Spleen (tissue), 11 donors: ENCODE data around the gene RACGAP1. TPM values are rescaled to one million over a fixed set of nuclear protein-coding genes. Genes with fewer than 3 reads are reported as not detected.

Source experiments
- DNase-seq: peaks from one replicate; pipeline ENCODE4 v3.0.0-alpha.2; 2020
- H3K27ac ChIP-seq, 8 donors: fragments of 200-600 bp; sonication (generic) in 7 of 8; 1 replicate in 4 of 8; 2 replicates in 4 of 8; pipeline versions ENCODE4 v1.5.0 to v1.8.0; 2016 to 2021; ENCODE audit warnings: inconsistent platforms in 4 of 8, mild to moderate bottlenecking in 4 of 8, moderate library complexity in 1 of 8
- H3K27me3 ChIP-seq, 7 donors: fragments of 200-600 bp; sonication (generic) in 6 of 7; replicated peaks in 1 of 7; 1 replicate in 4 of 7; 2 replicates in 3 of 7; pipeline versions ENCODE4 v1.5.0 to v1.8.0; 2016 to 2021; ENCODE audit warnings: inconsistent platforms in 3 of 7, mild to moderate bottlenecking in 1 of 7
- H3K36me3 ChIP-seq, 6 donors: fragments of 200-600 bp; sonication (generic) in 5 of 6; 1 replicate in 4 of 6; 2 replicates in 2 of 6; pipeline versions ENCODE4 v1.5.0 to v1.8.0; 2016 to 2021; ENCODE audit warnings: inconsistent platforms in 2 of 6
- H3K4me1 ChIP-seq, 6 donors: fragments of 200-600 bp; sonication (generic) in 5 of 6; 1 replicate in 3 of 6; 2 replicates in 3 of 6; pipeline versions ENCODE4 v1.5.0 to v1.8.0; 2016 to 2021; ENCODE audit warnings: inconsistent platforms in 3 of 6
- H3K4me3 ChIP-seq, 8 donors: fragments of 200-600 bp; sonication (generic) in 7 of 8; 1 replicate in 4 of 8; 2 replicates in 4 of 8; pipeline versions ENCODE4 v1.5.0 to v1.8.0; 2016 to 2021; ENCODE audit warnings: inconsistent platforms in 4 of 8, mild to moderate bottlenecking in 4 of 8, moderate library complexity in 2 of 8
- H3K9me3 ChIP-seq, 8 donors: fragments of 200-600 bp; sonication (generic) in 7 of 8; 1 replicate in 4 of 8; 2 replicates in 4 of 8; pipeline versions ENCODE4 v1.5.0 to v1.8.0; 2016 to 2021; ENCODE audit warnings: inconsistent platforms in 4 of 8
- CTCF ChIP-seq, 11 experiments: fragments of 200-600 bp in 7 of 11; fragments of 450-650 bp in 4 of 11; sonication (generic) in 4 of 11; IDR thresholded peaks in 8 of 11; conservative IDR thresholded peaks in 3 of 11; 1 replicate in 7 of 11; 2 replicates in 4 of 11; pipeline versions ENCODE4 v1.4.0 to v1.8.0; 2016 to 2021; ENCODE audit warnings: antibody characterized with exemption in 11 of 11, inconsistent platforms in 4 of 11, mild to moderate bottlenecking in 1 of 11
- POLR2A ChIP-seq, 3 donors: fragments of 450-650 bp; IDR thresholded peaks; one replicate each; pipeline ENCODE4 v1.5.1; 2017; ENCODE audit warnings: antibody characterized with exemption in 3 of 3, mild to moderate bottlenecking in 1 of 3
- POLR2AphosphoS5 ChIP-seq, 3 donors: sonication (generic); formaldehyde crosslinking; IDR thresholded peaks; one replicate each; pipeline ENCODE4 v1.5.1; 2017; ENCODE audit warnings: antibody characterized with exemption in 3 of 3
- WGBS, 5 donors: extraction: QIAGEN DNeasy Blood & Tissue Kit in 3 of 5; methylation state at CpG; one replicate each; pipeline versions ENCODE4 v1.1.5 to v1.1.7; 2013 to 2018; 5-methylcytosine and 5-hydroxymethylcytosine counted together
- intact Hi-C: fragments of 100-400 bp; cut with DNase I; formaldehyde crosslinking; loops from one replicate; pipeline ENCODE4 v1.15.0; 2023; ENCODE audit warnings: low total_unique reads
- polyA plus RNA-seq, 3 donors: library from polyadenylated mRNA; stranded (reverse); fragments of 200-250 nt; gene quantifications; one replicate each; pipeline ENCODE4 v1.2.1, GENCODE V29; 2013
- total RNA-seq, 7 donors: library from RNA; depleted of rRNA in 3 of 7; stranded (reverse); fragments of >200 nt in 3 of 7; fragmentation: NEBNext Ultra II Directional in 4 of 7; extraction: Animal tissue kit (Norgen Biotek cat#: 25700) in 4 of 7; gene quantifications; one replicate each; pipeline versions ENCODE4 v1.1.0 to v1.2.1, GENCODE V29; 2016 to 2021
- donor health status: healthy with polysubstance abuse.
- donor health status: DM: no; HTN: no; CAD: no; lungs with moderate emphysema.
- donor health status: DM: no; HTN: no; CAD: no.
- donor health status: Bipolar disorder and iron deficiency.
- donor health status: healthy.
- donor health status: DM: no; HTN: no; CAD: no.
- donor health status: DM: yes; HTN: yes; CAD: no.

The RACGAP1 gene
- total and polyA plus RNA-seq, 10 donors, result 3.4 to 21.1 (median 9.4) TPM

GRCh38 chr12:50055831-50056638 is 30.7 kb upstream of the RACGAP1 start:
- H3K9me3 ChIP-seq, result no peaks in the 10 kb centered on the region
- no peak overlapping the region for H3K27ac ChIP-seq
- H3K27me3 ChIP-seq, result peaks cover 0 to 95% (median 34%) of the 10 kb centered on the region in 7 donors
- 7 to 8% (median 7%) methylated on average over 15 to 17 of the region's 17 CpGs for WGBS, 5 donors
- DNase-seq, result no peak
- TF ChIP-seq POLR2AphosphoS5 (IDR thresholded peaks at IDR 0.05) (no peak), POLR2A (IDR thresholded peaks at IDR 0.05) (no peak), CTCF (IDR thresholded peaks at IDR 0.05 in 8 of 11, conservative IDR thresholded peaks at IDR 0.05 in 3 of 11) (peak; percentile 76 to 98 (median 94))
- peaks cover 7 to 45% (median 27%) of the 10 kb centered on the region in 6 donors for H3K4me1 ChIP-seq
- H3K4me3 ChIP-seq, result peak overlapping the region in 1 of 8 donors; percentile 80
- intact Hi-C loops, result loop anchor here (5.0 to 10.0 kb wide), 2 partner anchors 89 to 281 kb away; no protein-coding TSS in a partner anchor
- no peaks in the 10 kb centered on the region for H3K36me3 ChIP-seq

GRCh38 chr12:50053583-50053982 is 28.3 kb upstream of the RACGAP1 start:
- Histone ChIP-seq H3K4me1 (peaks cover 7 to 56% (median 35%) of the 10 kb centered on the region in 6 donors), H3K27me3 (peaks cover 0 to 97% (median 46%) of the 10 kb centered on the region in 7 donors), H3K9me3 (no peaks in the 10 kb centered on the region), H3K36me3 (no peaks in the 10 kb centered on the region), H3K4me3 (no peak overlapping the region), H3K27ac (no peak overlapping the region)
- TF ChIP-seq POLR2A (IDR thresholded peaks at IDR 0.05) (no peak), CTCF (IDR thresholded peaks at IDR 0.05 in 8 of 11, conservative IDR thresholded peaks at IDR 0.05 in 3 of 11) (no peak), POLR2AphosphoS5 (IDR thresholded peaks at IDR 0.05) (no peak)
- WGBS, 5 donors, result 39 to 62% (median 48%) methylated on average over 1 of the region's 1 CpG
- intact Hi-C loops, result loop anchor here (10.0 kb wide), 1 partner anchor 279 kb away; no protein-coding TSS in a partner anchor
- no peak for DNase-seq

GRCh38 chr12:50052964-50053363 is 27.7 kb upstream of the RACGAP1 start:
- peaks cover 0 to 93% (median 42%) of the 10 kb centered on the region in 7 donors for H3K27me3 ChIP-seq
- WGBS, 5 donors, result 81 to 91% (median 89%) methylated on average over 7 of the region's 7 CpGs
- intact Hi-C loops, result loop anchor here (10.0 kb wide), 1 partner anchor 278 kb away; no protein-coding TSS in a partner anchor

More at GRCh38 chr12:50052964-50053363, 27.7 kb upstream of the RACGAP1 start:
- Histone ChIP-seq H3K36me3 (no peaks in the 10 kb centered on the region), H3K9me3 (no peaks in the 10 kb centered on the region), H3K4me1 (peaks cover 7 to 50% (median 33%) of the 10 kb centered on the region in 6 donors), H3K27ac (no peak overlapping the region), H3K4me3 (no peak overlapping the region)
- TF ChIP-seq CTCF (IDR thresholded peaks at IDR 0.05 in 8 of 11, conservative IDR thresholded peaks at IDR 0.05 in 3 of 11) (no peak), POLR2A (IDR thresholded peaks at IDR 0.05) (no peak), POLR2AphosphoS5 (IDR thresholded peaks at IDR 0.05) (no peak)
- DNase-seq, result no peak
